Measurements from ENCODE around the gene DDB1. TPM values are rescaled to one million over a fixed set of nuclear protein-coding genes. Genes with fewer than 3 reads are reported as not detected.

DDB1 gene
- total and polyA plus RNA-seq, 9 of the 15 experiments (the other 6 are each of a cell fraction or from before 2014, with no cell fraction given), result 172 to 361 (median 266) TPM

GRCh38 chr11:61367406-61367805 lies 34.5 kb upstream of the DDB1 start (continued):
- TF ChIP-seq PBX2 (CRISPR knock-in tag; IDR thresholded peaks at IDR 0.05; ENCODE audit: low read depth), result no peak
- peak; percentile 83 for TF ChIP-seq PBX2 (tag; conservative IDR thresholded peaks at IDR 0.05; ENCODE audit: low read depth)
- TF ChIP-seq SRSF1 (IDR thresholded peaks at IDR 0.05; ENCODE audit: low read depth, low read length), result no peak
- no peak for TF ChIP-seq SRSF3 (IDR thresholded peaks at IDR 0.05; ENCODE audit: insufficient read depth, low read length)
- no peak for TF ChIP-seq ZNF518B (CRISPR knock-in tag; IDR thresholded peaks at IDR 0.05)
- peak; percentile 53 for TF ChIP-seq MTA2 (IDR thresholded peaks at IDR 0.05; ENCODE audit: low read depth)
- TF ChIP-seq BRF2 (IDR thresholded peaks at IDR 0.05; ENCODE audit: borderline replicate concordance, insufficient read depth, insufficient read length), result no peak
- no peak for TF ChIP-seq NUFIP1 (IDR thresholded peaks at IDR 0.05; ENCODE audit: partially characterized antibody)
- no peak for TF ChIP-seq ZBTB7A (IDR thresholded peaks at IDR 0.05; ENCODE audit: borderline replicate concordance, control insufficient read depth, low read depth, low read length)
- TF ChIP-seq NFE2 (IDR thresholded peaks at IDR 0.05; ENCODE audit: low read depth), result peak; percentile 42; the same call in 1 of the 2 replicates
- TF ChIP-seq PHTF2 (CRISPR knock-in tag; IDR thresholded peaks at IDR 0.05), result no peak
- peak; percentile 87 for TF ChIP-seq TCF3 (CRISPR knock-in tag; IDR thresholded peaks at IDR 0.05)
- TF ChIP-seq PRPF4 (IDR thresholded peaks at IDR 0.05; ENCODE audit: insufficient read depth, low read depth, low read length, poor library complexity, severe bottlenecking), result no peak
- TF ChIP-seq ZNF740 (CRISPR knock-in tag; IDR thresholded peaks at IDR 0.05), result no peak
- TF ChIP-seq ZNF740 (tag; IDR thresholded peaks at IDR 0.05), result no peak
- no peak for TF ChIP-seq ZNF431 (CRISPR knock-in tag; IDR thresholded peaks at IDR 0.05)
- no peak for TF ChIP-seq NRF1 (conservative IDR thresholded peaks at IDR 0.05 in 1 of 2, IDR thresholded peaks at IDR 0.05 in 1 of 2)
- TF ChIP-seq E2F6 (IDR thresholded peaks at IDR 0.05; ENCODE audit: borderline replicate concordance in 1 of 2, extremely low read depth in 1 of 2, insufficient read depth in 1 of 2, insufficient read length in 1 of 2, low read depth in 1 of 2, low read length in 1 of 2, poor library complexity in 1 of 2, severe bottlenecking in 1 of 2), result no peak
